GM12864 (cell line): ENCODE data around the gene HDGFL1.

Experiments used
- DNase-seq: peaks from one replicate; pipeline ENCODE4 v3.0.0-alpha.2; 2011; ENCODE audit warnings: low read depth
- H3K4me3 ChIP-seq: 2 replicates; pipeline ENCODE4 v1.5.1; 2011; ENCODE audit warnings: mild to moderate bottlenecking, low read depth, low read length, control low read depth
- CTCF ChIP-seq: IDR thresholded peaks from 2 replicates; pipeline ENCODE4 v1.5.1; 2011; ENCODE audit warnings: low read depth, mild to moderate bottlenecking, moderate library complexity, low read length, control low read depth, inconsistent platforms; ENCODE audit errors: missing control alignments

The HDGFL1 gene

DNA sequence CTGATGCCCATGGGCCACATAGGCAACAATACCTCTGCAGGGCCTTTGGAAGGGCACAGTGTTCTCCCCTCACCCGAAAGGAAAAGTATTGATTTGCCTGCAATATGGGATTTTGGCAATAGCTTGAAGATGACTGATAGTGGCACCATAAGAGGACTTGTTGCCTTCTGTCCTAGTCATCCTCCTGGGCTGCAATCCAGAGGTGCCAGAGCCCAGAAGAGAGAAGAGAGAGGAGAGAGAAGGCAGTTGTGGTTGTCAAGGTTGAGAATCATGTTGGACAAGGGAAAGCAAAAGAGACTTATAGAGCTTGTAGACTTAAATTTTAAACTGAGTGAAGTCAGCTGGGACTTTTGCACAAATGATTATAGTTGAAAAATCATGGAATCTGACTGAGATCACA is 14.6 kb downstream of the HDGFL1 start:
- TF ChIP-seq CTCF = no peak
- DNase-seq = no peak
- H3K4me3 ChIP-seq = no peak overlapping the region

- TF ChIP-seq CTCF = no peak
- DNase-seq = no peak
- no peak overlapping the region for H3K4me3 ChIP-seq
These were observed 19.8 kb downstream of the HDGFL1 start for GRCh38 chr6:22589118-22589517.

DNA sequence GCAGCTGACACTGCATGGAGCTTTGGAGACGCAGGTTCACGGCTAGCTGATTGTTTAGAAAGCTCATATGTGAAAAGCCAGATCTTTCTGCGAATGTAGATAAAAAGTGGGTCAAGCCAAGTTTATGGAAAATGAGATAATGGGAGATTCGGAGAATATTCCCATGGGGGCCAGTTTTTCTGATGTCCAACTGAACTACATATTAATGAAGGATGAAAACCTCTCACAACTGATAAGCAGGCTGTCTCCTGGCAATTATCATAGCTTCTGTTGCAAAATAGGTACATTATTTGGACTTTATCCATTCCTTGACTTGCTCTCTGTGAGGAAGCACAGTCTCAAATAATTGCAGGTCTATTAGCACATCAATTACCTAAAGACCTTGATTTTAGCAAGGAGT is 21.1 kb downstream of the HDGFL1 start:
- no peak for TF ChIP-seq CTCF
- DNase-seq = no peak

GRCh38 chr6:22593895-22594294 is 24.5 kb downstream of the HDGFL1 start:
- no peak overlapping the region for H3K4me3 ChIP-seq
- no peak for DNase-seq
- TF ChIP-seq CTCF = no peak

More for the DNA sequence above, 21.1 kb downstream of the HDGFL1 start:
- H3K4me3 ChIP-seq = no peak overlapping the region

GRCh38 chr6:22596011-22596410 is 26.6 kb downstream of the HDGFL1 start:
- DNase-seq = no peak
- no peak overlapping the region for H3K4me3 ChIP-seq
- no peak for TF ChIP-seq CTCF

DNA sequence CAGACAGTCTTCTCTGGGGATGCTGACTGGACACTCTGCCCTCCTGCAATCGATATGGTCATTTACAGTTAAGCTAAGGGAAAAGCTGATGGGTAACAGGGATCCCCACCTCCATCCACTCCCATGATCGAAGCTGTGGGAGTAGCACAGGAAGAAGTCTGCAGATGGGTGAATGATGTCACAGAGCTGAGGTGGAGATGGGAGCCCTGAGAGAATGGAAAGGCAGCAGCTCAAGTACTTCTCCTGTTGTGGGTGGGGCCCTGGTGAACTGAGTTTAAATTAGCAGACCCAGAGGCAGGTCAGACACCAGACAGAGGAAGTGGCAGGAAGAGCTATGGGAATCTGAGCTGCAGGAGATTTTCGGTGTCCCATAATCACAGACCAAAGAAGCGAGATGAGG is 29.0 kb downstream of the HDGFL1 start:
- no peak for DNase-seq
- no peak overlapping the region for H3K4me3 ChIP-seq
- no peak for TF ChIP-seq CTCF

GRCh38 chr6:22600059-22600458 is 30.7 kb downstream of the HDGFL1 start:
- TF ChIP-seq CTCF = no peak
- H3K4me3 ChIP-seq = no peak overlapping the region
- no peak for DNase-seq
